Measurements from ENCODE around the gene IRF2BP2. TPM values are rescaled to one million over a fixed set of nuclear protein-coding genes. Genes with fewer than 3 reads are reported as not detected.
"Not testable (repeated sequence)": the region's sequence is repeated elsewhere in the genome, so short reads cannot be mapped to it uniquely, and the experiment has no call there.

IRF2BP2 gene
- total RNA-seq, 1 donor, result 172 TPM

- DNase-seq (ENCODE audit: insufficient read length, low spot score, missing footprints), result no peak
- peaks cover 3% of the 10 kb centered on the region for H3K36me3 ChIP-seq (ENCODE audit: insufficient read depth, low read length)
- no peaks in the 10 kb centered on the region for H3K4me1 ChIP-seq (ENCODE audit: insufficient read depth, low read length)
- H3K9me3 ChIP-seq (ENCODE audit: low read depth, low read length), result peaks cover 5% of the 10 kb centered on the region
- no peak overlapping the region for H3K4me3 ChIP-seq (ENCODE audit: insufficient read depth, low read length)
- H3K27me3 ChIP-seq (ENCODE audit: insufficient read depth, low read length), result no peaks in the 10 kb centered on the region
- TF ChIP-seq, protein P1, sequence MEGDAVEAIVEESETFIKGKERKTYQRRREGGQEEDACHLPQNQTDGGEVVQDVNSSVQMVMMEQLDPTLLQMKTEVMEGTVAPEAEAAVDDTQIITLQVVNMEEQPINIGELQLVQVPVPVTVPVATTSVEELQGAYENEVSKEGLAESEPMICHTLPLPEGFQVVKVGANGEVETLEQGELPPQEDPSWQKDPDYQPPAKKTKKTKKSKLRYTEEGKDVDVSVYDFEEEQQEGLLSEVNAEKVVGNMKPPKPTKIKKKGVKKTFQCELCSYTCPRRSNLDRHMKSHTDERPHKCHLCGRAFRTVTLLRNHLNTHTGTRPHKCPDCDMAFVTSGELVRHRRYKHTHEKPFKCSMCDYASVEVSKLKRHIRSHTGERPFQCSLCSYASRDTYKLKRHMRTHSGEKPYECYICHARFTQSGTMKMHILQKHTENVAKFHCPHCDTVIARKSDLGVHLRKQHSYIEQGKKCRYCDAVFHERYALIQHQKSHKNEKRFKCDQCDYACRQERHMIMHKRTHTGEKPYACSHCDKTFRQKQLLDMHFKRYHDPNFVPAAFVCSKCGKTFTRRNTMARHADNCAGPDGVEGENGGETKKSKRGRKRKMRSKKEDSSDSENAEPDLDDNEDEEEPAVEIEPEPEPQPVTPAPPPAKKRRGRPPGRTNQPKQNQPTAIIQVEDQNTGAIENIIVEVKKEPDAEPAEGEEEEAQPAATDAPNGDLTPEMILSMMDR (IDR thresholded peaks at IDR 0.05; ENCODE audit: extremely low read depth, low read depth, low read length), result no peak
- no peak overlapping the region for H3K4me2 ChIP-seq (ENCODE audit: insufficient read depth, low read length)
- no peaks in the 10 kb centered on the region for H4K20me1 ChIP-seq (ENCODE audit: insufficient read depth, low read length)
- no peaks in the 10 kb centered on the region for H3K79me2 ChIP-seq (ENCODE audit: insufficient read depth, low read length)
- H2AFZ ChIP-seq (ENCODE audit: low read length), result no peak overlapping the region
- H3K27ac ChIP-seq (ENCODE audit: low read depth, low read length), result no peak overlapping the region
These were observed 32.5 kb upstream of the IRF2BP2 start for GRCh38 chr1:234642428-234642827.

DNA sequence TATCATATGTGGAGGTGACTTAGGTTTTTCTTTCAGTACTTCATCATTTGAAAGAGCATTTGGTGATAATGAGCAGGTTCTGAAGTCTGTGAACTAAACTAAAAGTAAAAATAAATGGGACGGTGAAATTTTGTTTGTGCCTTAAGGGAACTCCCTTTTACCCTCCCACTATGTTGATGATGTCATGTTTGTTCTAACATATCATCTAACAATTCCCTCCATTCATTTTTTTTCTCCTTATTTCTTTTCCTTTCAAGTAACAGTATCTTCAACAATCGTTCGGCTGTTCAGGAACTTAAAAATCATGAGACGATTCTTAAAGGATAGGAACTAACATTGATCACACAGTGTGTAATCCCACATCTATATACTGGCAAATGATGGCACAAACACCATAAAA is 30.0 kb upstream of the IRF2BP2 start:
- no peak for DNase-seq (ENCODE audit: insufficient read length, low spot score, missing footprints)
- Histone ChIP-seq H4K20me1 (ENCODE audit: insufficient read depth, low read length) (no peaks in the 10 kb centered on the region), H3K9me3 (ENCODE audit: low read depth, low read length) (no peaks in the 10 kb centered on the region), H3K79me2 (ENCODE audit: insufficient read depth, low read length) (no peaks in the 10 kb centered on the region), H2AFZ (ENCODE audit: low read length) (no peak overlapping the region), H3K27me3 (ENCODE audit: insufficient read depth, low read length) (no peaks in the 10 kb centered on the region), H3K27ac (ENCODE audit: low read depth, low read length) (no peak overlapping the region), H3K36me3 (ENCODE audit: insufficient read depth, low read length) (no peaks in the 10 kb centered on the region), H3K4me1 (ENCODE audit: insufficient read depth, low read length) (no peaks in the 10 kb centered on the region), H3K4me3 (ENCODE audit: insufficient read depth, low read length) (no peak overlapping the region), H3K4me2 (ENCODE audit: insufficient read depth, low read length) (no peak overlapping the region)
- TF ChIP-seq, protein P1 (IDR thresholded peaks at IDR 0.05; ENCODE audit: extremely low read depth, low read depth, low read length), result no peak

DNA sequence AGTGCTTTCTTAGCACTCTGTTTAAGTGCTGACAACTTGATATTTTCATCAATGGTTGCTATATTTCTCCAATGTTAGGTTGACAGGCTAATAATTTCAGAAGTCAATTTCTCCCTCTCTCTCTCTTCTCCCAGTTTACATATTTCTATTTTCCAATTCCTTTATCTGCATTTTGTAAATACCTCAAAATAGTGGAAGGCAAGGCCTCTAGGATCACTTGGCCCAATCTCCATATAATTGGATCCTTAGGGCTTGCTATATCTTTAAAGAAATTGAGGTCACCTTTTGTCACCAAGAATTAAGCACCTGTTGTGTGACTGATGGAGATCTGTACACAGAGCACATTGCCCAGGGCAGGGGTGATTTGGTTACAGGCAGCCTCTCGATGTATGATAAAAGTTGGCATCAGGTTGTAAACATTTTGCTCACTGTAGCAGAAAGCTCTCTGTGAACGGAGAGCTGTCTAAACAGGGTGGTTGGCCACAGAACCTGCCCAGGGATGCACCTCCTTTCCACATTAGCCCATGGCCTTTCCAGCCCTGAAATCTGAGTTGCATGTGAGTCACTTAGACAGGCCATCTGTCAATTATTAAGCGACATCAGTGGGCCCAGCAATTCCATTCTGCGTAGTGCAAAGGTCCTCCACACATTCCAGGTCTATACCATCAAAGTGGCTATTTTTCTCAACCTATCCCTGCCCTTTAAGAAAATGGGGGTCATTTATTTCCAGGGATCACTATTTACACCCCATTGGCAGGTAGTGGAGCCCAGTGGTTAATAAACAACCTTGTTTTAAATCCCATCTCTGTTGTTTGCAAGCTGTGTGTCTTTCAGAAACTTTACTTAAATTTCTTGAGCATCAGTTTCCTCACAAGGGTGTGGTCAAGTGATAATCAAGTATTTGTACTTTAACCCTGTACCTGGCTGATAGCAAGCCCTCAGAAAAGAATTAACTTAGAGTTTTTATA is 29.1 kb upstream of the IRF2BP2 start:
- DNase-seq (ENCODE audit: insufficient read length, low spot score, missing footprints), result no peak
- Histone ChIP-seq H3K79me2 (ENCODE audit: insufficient read depth, low read length) (no peaks in the 10 kb centered on the region), H3K4me3 (ENCODE audit: insufficient read depth, low read length) (no peak overlapping the region), H3K27me3 (ENCODE audit: insufficient read depth, low read length) (no peaks in the 10 kb centered on the region), H2AFZ (ENCODE audit: low read length) (no peak overlapping the region), H3K36me3 (ENCODE audit: insufficient read depth, low read length) (no peaks in the 10 kb centered on the region), H3K27ac (ENCODE audit: low read depth, low read length) (no peak overlapping the region), H3K4me1 (ENCODE audit: insufficient read depth, low read length) (no peaks in the 10 kb centered on the region), H3K4me2 (ENCODE audit: insufficient read depth, low read length) (no peak overlapping the region), H4K20me1 (ENCODE audit: insufficient read depth, low read length) (no peaks in the 10 kb centered on the region), H3K9me3 (ENCODE audit: low read depth, low read length) (no peaks in the 10 kb centered on the region)
- TF ChIP-seq, protein P1 (IDR thresholded peaks at IDR 0.05; ENCODE audit: extremely low read depth, low read depth, low read length), result no peak

- H3K27me3 ChIP-seq (ENCODE audit: insufficient read depth, low read length); H3K27ac ChIP-seq (ENCODE audit: low read depth, low read length): not testable (repeated sequence)
These were observed 24.9 kb upstream of the IRF2BP2 start for GRCh38 chr1:234634922-234635321.

More at GRCh38 chr1:234634922-234635321, 24.9 kb upstream of the IRF2BP2 start:
- not testable (repeated sequence) for H3K36me3 ChIP-seq (ENCODE audit: insufficient read depth, low read length); H3K4me3 ChIP-seq (ENCODE audit: insufficient read depth, low read length); H3K9me3 ChIP-seq (ENCODE audit: low read depth, low read length); DNase-seq (ENCODE audit: insufficient read length, low spot score, missing footprints); H4K20me1 ChIP-seq (ENCODE audit: insufficient read depth, low read length); H2AFZ ChIP-seq (ENCODE audit: low read length); H3K4me2 ChIP-seq (ENCODE audit: insufficient read depth, low read length); H3K79me2 ChIP-seq (ENCODE audit: insufficient read depth, low read length)
- H3K4me1 ChIP-seq (ENCODE audit: insufficient read depth, low read length), result peaks cover 22% of the 10 kb centered on the region

Measured in osteoblast (primary cell).